Measurements from ENCODE around the gene RGS19.

GRCh38 chr20:64075556-64075955, 3.8 kb downstream of the RGS19 start:
- no peak for TF ChIP-seq CTCF (IDR thresholded peaks at IDR 0.05)
- no peak for TF ChIP-seq POLR2A (IDR thresholded peaks at IDR 0.05)

All from body of pancreas (tissue), 4 donors.